Activated CD4-positive, alpha-beta T cell treated with anti-CD3 and anti-CD28 coated beads, Interleukin-2, amount 10 ng/mL, durations not matched to agents 7 days and 5 days (primary cell): ENCODE results near the gene ZIM2. TPM values are rescaled to one million over a fixed set of nuclear protein-coding genes. Genes with fewer than 3 reads are reported as not detected.

Source experiments
- CTCF ChIA-PET: fragments of 350-600 bp; sonication (Branson Sonifier 250); formaldehyde crosslinking; loops from one replicate; lab custom pipeline; 2021; ENCODE audit warnings: antibody characterized with exemption; lab: Charles Lee
- POLR2A ChIA-PET: fragments of 350-600 bp; sonication (Branson Sonifier 250); formaldehyde crosslinking; loops from one replicate; lab custom pipeline; 2021; ENCODE audit warnings: antibody characterized with exemption; lab: Charles Lee
- DNase-seq: peaks from one replicate; pipeline ENCODE4 v3.0.0-alpha.2; 2020
- H3K27ac Mint-ChIP-seq: one replicate; pipeline ENCODE4 v1.8.0; 2021; ENCODE audit warnings: mild to moderate bottlenecking, moderate library complexity, mixed read lengths
- H3K27me3 Mint-ChIP-seq: one replicate; pipeline ENCODE4 v1.8.0; 2021; ENCODE audit warnings: mixed read lengths
- H3K36me3 Mint-ChIP-seq: one replicate; pipeline ENCODE4 v1.8.0; 2021; ENCODE audit warnings: low read depth, mixed read lengths
- H3K4me1 Mint-ChIP-seq: one replicate; pipeline ENCODE4 v1.8.0; 2021; ENCODE audit warnings: mixed read lengths
- H3K4me3 Mint-ChIP-seq: one replicate; pipeline ENCODE4 v1.8.0; 2021; ENCODE audit warnings: mild to moderate bottlenecking, moderate library complexity, mixed read lengths
- H3K9me3 Mint-ChIP-seq: one replicate; pipeline ENCODE4 v1.8.0; 2021; ENCODE audit warnings: mixed read lengths
- total RNA-seq, 2 experiments: library from RNA; stranded (reverse); gene quantifications; one replicate each; pipeline ENCODE4 v1.2.3, GENCODE V29; 2021

Gene ZIM2
- total RNA-seq: not detected

- H3K27me3 Mint-ChIP-seq: peaks cover 2% of the 10 kb centered on the region
- H3K4me1 Mint-ChIP-seq: no peaks in the 10 kb centered on the region
- peak within 1 kb of the TSS; percentile 46 for H3K4me3 Mint-ChIP-seq
- peaks cover 38% of the 10 kb centered on the region for H3K9me3 Mint-ChIP-seq
- POLR2A ChIA-PET: no interaction called here
- CTCF ChIA-PET: no interaction called here
- H3K36me3 Mint-ChIP-seq: peaks cover 17% of the 10 kb centered on the region
- no peak for DNase-seq
- peak within 1 kb of the TSS; percentile 60 for H3K27ac Mint-ChIP-seq
Measured at GRCh38 chr19:56840451-56841192, at the start of gene ZIM2, which contains the start of gene PEG3. Gene ZIM2, minus strand, starts transcription at chr19:56840726. Its CDS starts 16,449 bp downstream, at chr19:56824277. Gene PEG3, minus strand, starts transcription at chr19:56840726. Its CDS starts 16,071 bp downstream, at chr19:56824655.

DNA sequence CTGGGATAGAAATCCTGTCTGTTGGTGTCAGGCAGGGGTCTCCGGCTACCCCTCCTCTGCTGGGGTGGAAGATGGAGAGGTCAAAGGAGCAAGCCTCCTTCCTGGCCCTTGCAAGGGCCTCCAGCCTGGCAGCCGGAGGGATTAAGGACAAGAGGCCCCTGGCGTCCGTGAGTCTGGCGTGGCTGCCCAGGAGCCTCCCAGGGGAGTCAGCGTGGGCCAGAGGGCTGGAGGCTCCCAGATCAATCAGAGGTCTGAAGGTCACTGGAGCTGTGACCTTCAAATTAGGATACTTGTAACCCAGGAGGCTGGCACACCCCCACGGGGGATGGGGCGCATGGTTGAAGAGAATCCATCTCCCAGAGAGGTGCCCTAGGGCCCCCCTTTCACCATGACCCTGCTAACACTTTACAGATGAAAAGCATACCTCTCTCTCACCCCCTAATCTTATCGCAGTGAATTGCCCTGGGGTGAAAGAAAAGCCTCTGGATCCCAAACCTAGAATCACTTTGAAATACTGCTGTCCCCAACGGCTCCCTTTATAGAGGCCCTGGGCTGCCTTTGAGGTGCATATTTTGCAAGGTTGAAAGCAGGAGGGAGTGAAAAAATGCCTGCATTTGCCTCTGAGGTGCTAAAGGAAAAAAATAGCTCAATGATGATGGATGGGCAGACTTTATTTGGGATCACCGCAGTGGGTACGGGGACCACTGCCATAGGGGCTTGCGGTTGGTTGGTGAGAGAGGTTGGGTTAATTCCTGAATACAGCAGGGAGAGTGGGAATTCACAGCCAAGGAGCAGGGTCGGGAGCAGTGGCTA, 44.9 kb upstream of the ZIM2 start:
- Mint-ChIP-seq H3K27ac (no peak overlapping the region), H3K4me1 (no peaks in the 10 kb centered on the region), H3K27me3 (no peaks in the 10 kb centered on the region), H3K36me3 (no peaks in the 10 kb centered on the region), H3K4me3 (no peak overlapping the region), H3K9me3 (peaks cover 43% of the 10 kb centered on the region)
- ChIA-PET POLR2A (no interaction called here), CTCF (no interaction called here)
- DNase-seq: no peak

- H3K27ac Mint-ChIP-seq: no peak overlapping the region
- H3K9me3 Mint-ChIP-seq: peaks cover 44% of the 10 kb centered on the region
- ChIA-PET CTCF (interaction anchor here (0.6 to 0.7 kb wide), 2 partner anchors 134 to 514 kb away, joined by 3 read pairs; no protein-coding TSS in a partner anchor), POLR2A (no interaction called here)
- DNase-seq: no peak
- H3K36me3 Mint-ChIP-seq: no peaks in the 10 kb centered on the region
- no peaks in the 10 kb centered on the region for H3K4me1 Mint-ChIP-seq
- no peaks in the 10 kb centered on the region for H3K27me3 Mint-ChIP-seq
- H3K4me3 Mint-ChIP-seq: no peak overlapping the region
Measured at GRCh38 chr19:56884441-56884840, 43.9 kb upstream of the ZIM2 start.

DNA sequence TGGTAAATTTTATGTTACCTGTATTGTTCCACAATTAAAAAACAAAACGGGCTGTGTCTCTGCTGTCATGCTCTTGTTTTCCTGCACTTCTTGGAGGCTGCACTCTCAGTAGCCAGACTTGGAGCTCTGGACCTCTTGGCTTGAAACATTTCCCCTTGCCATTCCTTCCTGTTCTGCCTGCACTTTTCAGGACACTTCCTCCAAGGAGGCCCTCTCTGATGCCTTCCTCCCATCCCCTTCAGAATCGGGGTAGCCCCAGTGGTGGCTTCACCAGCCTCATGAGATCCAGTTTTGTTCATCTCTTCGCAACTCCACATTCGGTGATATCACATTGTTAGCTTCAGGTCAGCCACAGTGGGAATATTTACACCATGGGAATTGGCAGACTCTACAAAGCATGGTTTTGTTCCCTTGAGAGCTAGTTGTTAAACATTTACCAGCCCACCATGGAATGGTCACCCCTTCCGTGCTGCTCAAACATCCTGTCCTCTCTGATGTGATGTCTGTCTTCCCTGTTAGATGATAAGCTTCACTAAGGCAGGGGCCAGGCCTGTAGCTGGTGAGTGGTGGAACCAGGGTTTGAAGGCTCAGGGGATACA, 40.2 kb upstream of the ZIM2 start:
- no peaks in the 10 kb centered on the region for H3K27me3 Mint-ChIP-seq
- no peak overlapping the region for H3K4me3 Mint-ChIP-seq
- POLR2A ChIA-PET: no interaction called here
- CTCF ChIA-PET: no interaction called here
- no peak for DNase-seq
- no peaks in the 10 kb centered on the region for H3K4me1 Mint-ChIP-seq
- H3K36me3 Mint-ChIP-seq: no peaks in the 10 kb centered on the region
- H3K9me3 Mint-ChIP-seq: peaks cover 39% of the 10 kb centered on the region
- H3K27ac Mint-ChIP-seq: no peak overlapping the region

DNA sequence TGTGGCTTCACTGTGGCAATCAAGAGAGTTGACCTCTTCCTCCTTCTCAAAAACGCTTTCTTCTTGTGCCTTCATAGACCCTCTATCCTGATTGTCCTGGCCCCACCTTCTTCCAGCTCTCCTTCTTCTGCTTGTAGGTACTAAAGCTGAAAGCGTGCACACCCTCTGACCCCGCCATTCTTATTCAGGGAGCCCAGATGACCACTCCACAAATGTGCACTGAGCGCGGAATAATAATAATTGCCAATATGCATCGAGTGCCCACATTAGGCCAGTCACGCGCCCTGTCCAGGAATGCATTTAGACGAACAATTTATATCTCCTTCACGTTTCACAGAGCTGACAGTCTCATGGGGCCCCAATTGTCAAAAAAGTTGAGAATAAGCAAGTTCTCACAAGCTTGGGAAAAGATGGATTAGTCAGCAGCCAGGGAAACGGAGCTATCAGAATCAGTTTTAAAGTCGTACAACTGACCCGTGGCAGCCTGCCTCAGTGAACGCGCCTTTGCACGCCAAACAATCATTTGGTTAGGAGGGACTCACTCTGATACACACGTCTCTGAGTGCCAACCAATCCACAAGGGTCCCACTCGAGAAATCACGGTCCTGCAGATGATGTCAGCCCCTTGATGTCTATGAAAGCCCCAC, 36.7 kb upstream of the ZIM2 start:
- Mint-ChIP-seq H3K27ac (no peak overlapping the region), H3K9me3 (peaks cover 48% of the 10 kb centered on the region), H3K4me3 (no peak overlapping the region), H3K36me3 (peaks cover 2% of the 10 kb centered on the region), H3K27me3 (no peaks in the 10 kb centered on the region), H3K4me1 (no peaks in the 10 kb centered on the region)
- CTCF ChIA-PET: no interaction called here
- POLR2A ChIA-PET: no interaction called here
- no peak for DNase-seq

- POLR2A ChIA-PET: no interaction called here
- no peak overlapping the region for H3K27ac Mint-ChIP-seq
Measured at GRCh38 chr19:56875717-56876116, 35.2 kb upstream of the ZIM2 start.

GRCh38 chr19:56874530-56874929, 34.0 kb upstream of the ZIM2 start:
- H3K27me3 Mint-ChIP-seq: no peaks in the 10 kb centered on the region

More at GRCh38 chr19:56875717-56876116, 35.2 kb upstream of the ZIM2 start:
- DNase-seq: no peak
- Mint-ChIP-seq H3K36me3 (peaks cover 2% of the 10 kb centered on the region), H3K4me1 (no peaks in the 10 kb centered on the region), H3K4me3 (no peak overlapping the region), H3K27me3 (no peaks in the 10 kb centered on the region), H3K9me3 (peaks cover 52% of the 10 kb centered on the region)
- CTCF ChIA-PET: interaction anchor here (0.7 kb wide), 1 partner anchor 191 kb away, joined by 3 read pairs; no protein-coding TSS in a partner anchor

DNA sequence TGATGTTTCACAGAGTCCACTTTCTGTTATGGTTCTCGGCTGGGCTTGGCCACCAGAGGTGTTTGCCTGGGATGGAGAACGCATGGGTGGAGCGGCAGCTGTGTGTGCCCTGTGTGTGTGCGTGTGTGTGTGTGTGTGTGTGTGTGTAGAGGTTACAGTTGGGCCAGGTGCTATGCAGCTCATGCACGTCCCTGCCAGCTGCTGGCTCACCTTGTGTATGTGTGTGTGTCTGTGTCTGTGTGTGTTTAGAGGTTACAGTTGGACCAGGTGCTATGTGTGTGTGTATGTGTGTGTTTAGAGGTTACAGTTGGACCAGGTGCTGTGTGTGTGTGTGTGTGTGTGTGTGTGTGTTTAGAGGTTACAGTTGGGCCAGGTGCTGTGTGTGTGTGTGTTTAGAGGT, 33.0 kb upstream of the ZIM2 start:
- Mint-ChIP-seq H3K9me3 (peaks cover 54% of the 10 kb centered on the region), H3K4me1 (no peaks in the 10 kb centered on the region), H3K27ac (no peak overlapping the region), H3K4me3 (no peak overlapping the region), H3K36me3 (peaks cover 2% of the 10 kb centered on the region), H3K27me3 (no peaks in the 10 kb centered on the region)
- POLR2A ChIA-PET: no interaction called here
- CTCF ChIA-PET: interaction anchor here (0.7 kb wide), 1 partner anchor 15 kb away, joined by 3 read pairs; no protein-coding TSS in a partner anchor
- DNase-seq: no peak

More at GRCh38 chr19:56874530-56874929, 34.0 kb upstream of the ZIM2 start:
- H3K36me3 Mint-ChIP-seq: peaks cover 2% of the 10 kb centered on the region
- no peak overlapping the region for H3K4me3 Mint-ChIP-seq
- POLR2A ChIA-PET: no interaction called here
- DNase-seq: no peak
- peaks cover 53% of the 10 kb centered on the region for H3K9me3 Mint-ChIP-seq
- H3K4me1 Mint-ChIP-seq: no peaks in the 10 kb centered on the region
- H3K27ac Mint-ChIP-seq: no peak overlapping the region
- CTCF ChIA-PET: no interaction called here

DNA sequence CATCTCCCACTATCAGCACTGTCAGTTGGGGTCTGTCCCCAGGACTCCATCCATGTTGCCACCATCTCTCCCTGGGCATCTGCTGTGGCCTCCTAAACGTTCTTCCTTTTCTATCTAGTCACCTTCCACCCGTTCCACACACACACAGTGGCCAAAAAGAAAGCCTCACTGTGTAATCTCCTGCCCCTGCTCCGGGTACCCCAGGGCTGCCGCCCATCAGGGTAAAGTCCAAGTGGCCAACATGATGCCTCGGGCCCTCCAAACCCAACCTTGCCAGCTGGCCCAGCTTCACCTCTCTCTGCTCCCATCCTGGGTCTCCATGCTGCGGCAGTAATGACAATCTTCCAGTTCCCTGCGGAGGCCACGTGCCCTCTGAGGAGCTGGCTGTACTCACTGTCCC, 29.4 kb upstream of the ZIM2 start:
- peaks cover 2% of the 10 kb centered on the region for H3K36me3 Mint-ChIP-seq
- H3K4me1 Mint-ChIP-seq: no peaks in the 10 kb centered on the region
- POLR2A ChIA-PET: no interaction called here
- CTCF ChIA-PET: no interaction called here
- no peak overlapping the region for H3K4me3 Mint-ChIP-seq
- peaks cover 61% of the 10 kb centered on the region for H3K9me3 Mint-ChIP-seq
- no peak overlapping the region for H3K27ac Mint-ChIP-seq
- H3K27me3 Mint-ChIP-seq: no peaks in the 10 kb centered on the region
- no peak for DNase-seq

DNA sequence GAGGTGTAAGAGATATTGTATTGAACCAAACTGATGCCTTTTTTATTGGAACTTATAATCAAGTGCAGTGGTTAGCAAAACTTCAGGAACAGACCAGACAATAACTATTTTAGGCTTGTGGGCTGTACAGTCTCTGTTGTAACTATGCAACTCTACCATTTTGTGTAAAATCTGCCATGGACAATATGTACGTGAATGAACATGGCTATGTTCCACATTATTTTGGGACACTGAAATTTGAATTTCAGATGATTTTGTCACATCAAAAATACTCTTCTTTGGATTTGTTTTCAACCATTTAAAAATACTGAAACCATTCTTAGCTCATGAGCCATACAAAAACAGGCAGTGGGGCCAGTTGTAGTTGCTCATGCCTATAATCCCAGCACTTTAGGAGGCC, 27.9 kb upstream of the ZIM2 start:
- no peak overlapping the region for H3K4me3 Mint-ChIP-seq
- ChIA-PET POLR2A (no interaction called here), CTCF (no interaction called here)
- no peaks in the 10 kb centered on the region for H3K36me3 Mint-ChIP-seq
- H3K4me1 Mint-ChIP-seq: no peaks in the 10 kb centered on the region
- DNase-seq: no peak
- H3K9me3 Mint-ChIP-seq: peaks cover 59% of the 10 kb centered on the region
- H3K27me3 Mint-ChIP-seq: no peaks in the 10 kb centered on the region
- H3K27ac Mint-ChIP-seq: no peak overlapping the region

DNA sequence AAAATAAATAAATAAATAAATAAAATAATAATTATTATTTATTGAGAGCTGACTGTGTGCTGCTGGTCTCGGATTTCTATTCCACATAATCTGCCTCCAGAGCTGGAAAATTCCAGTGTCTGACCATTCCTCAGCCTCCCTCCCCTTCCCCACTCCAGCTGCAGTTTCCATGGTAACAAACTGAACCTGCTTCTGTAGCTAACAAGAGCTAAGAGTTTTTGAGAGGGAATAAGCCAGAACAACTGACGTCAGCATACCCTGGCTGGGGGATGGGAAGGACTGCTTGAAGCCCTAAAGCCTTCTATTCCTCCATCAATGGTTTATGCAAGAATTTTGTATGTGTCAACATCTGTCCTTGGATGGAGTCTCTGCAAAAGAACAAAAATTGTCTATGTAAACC, 26.0 kb upstream of the ZIM2 start:
- H3K9me3 Mint-ChIP-seq: peaks cover 56% of the 10 kb centered on the region
- ChIA-PET POLR2A (no interaction called here), CTCF (no interaction called here)
- no peaks in the 10 kb centered on the region for H3K27me3 Mint-ChIP-seq
- no peaks in the 10 kb centered on the region for H3K36me3 Mint-ChIP-seq
- no peak for DNase-seq
- H3K4me1 Mint-ChIP-seq: no peaks in the 10 kb centered on the region
- H3K4me3 Mint-ChIP-seq: no peak overlapping the region
- H3K27ac Mint-ChIP-seq: no peak overlapping the region

- DNase-seq: no peak
- no peak overlapping the region for H3K27ac Mint-ChIP-seq
- CTCF ChIA-PET: no interaction called here
- no peaks in the 10 kb centered on the region for H3K36me3 Mint-ChIP-seq
- peaks cover 48% of the 10 kb centered on the region for H3K9me3 Mint-ChIP-seq
- no peaks in the 10 kb centered on the region for H3K4me1 Mint-ChIP-seq
- no peaks in the 10 kb centered on the region for H3K27me3 Mint-ChIP-seq
- POLR2A ChIA-PET: no interaction called here
- no peak overlapping the region for H3K4me3 Mint-ChIP-seq
Measured at GRCh38 chr19:56864443-56865125, 24.1 kb upstream of the ZIM2 start.
